NCI-H146 (cell line): ENCODE measurements around the gene EGLN1.

ENCODE experiments used
- DNase-seq: peaks from one replicate; lab custom pipeline; 2025; lab: John Stamatoyannopoulos, UW

EGLN1 gene

GRCh38 chr1:231327617-231328016 lies 94.5 kb downstream of the EGLN1 start:
- no peak for DNase-seq

DNA sequence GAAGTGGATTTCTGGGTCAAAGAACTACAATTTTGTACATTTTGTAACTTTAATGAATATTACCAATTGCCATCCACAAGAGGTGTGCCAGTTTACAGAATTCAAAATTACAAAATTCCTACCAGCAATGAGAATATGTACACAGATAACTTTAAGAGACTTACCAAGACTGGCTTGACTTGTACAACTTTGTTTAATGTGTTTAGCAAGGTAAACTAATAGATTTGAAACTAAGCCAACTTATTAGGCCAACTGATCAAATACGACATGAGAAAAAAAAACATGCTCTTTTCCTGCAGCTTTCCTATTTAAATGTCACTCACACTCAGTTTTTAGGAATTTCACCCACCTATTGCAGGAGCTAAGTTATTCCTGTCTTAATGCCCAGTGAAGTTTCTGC lies 95.8 kb downstream of the EGLN1 start:
- no peak for DNase-seq

GRCh38 chr1:231324660-231325059 lies 97.4 kb downstream of the EGLN1 start:
- no peak for DNase-seq

DNA sequence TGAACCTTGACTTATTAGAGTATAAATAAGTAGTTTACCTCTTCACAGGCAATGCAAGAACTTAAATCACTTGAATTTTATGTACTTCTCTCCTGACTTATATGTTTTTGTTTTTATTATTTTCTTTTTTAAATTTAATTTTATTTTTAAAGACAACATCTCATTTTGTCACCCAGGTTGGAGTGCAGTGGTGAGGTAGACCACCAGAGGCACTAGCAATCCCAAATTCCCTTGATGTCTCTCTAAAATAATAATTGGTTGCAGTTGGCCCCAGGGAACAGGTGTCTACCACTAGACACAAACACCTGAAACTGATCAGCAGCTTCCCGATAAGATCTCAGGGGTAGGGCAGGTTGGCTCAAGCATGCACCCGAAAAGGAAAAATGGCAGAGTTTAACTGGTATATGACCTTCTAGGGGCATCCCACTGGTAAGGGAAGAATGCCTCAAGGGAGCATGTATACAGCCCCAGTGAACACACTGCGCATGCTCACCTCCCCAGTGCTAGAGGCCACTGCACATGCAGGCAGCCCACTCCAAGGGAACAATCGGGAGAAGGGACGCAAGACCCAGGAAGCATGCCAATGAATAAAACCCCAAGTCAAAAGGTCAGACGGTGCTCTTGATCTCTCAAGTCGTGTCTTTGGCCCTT lies 99.1 kb downstream of the EGLN1 start:
- no peak for DNase-seq

DNA sequence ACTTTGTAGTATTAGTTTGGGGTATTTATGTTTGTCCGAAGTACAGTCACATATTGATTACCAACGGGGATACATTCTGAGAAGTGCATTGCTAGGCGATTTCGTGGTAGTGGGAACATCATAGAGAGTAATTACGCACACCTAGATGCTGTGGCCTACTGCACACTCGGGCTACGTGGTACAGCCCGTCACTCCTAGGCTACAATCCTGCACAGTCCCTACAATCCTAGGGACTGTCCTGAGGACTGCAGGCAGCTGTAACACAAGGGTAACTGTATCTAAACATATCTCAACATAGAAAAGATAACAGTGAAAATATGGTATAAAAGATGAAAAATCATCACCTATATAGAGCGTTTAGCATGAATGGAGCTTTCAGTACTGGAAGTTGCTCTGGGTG lies 103.0 kb downstream of the EGLN1 start:
- DNase-seq: no peak

- no peak for DNase-seq
Measured at GRCh38 chr1:231318568-231318967, 103.5 kb downstream of the EGLN1 start.

GRCh38 chr1:231318015-231318355 lies 104.1 kb downstream of the EGLN1 start:
- no peak for DNase-seq

DNA sequence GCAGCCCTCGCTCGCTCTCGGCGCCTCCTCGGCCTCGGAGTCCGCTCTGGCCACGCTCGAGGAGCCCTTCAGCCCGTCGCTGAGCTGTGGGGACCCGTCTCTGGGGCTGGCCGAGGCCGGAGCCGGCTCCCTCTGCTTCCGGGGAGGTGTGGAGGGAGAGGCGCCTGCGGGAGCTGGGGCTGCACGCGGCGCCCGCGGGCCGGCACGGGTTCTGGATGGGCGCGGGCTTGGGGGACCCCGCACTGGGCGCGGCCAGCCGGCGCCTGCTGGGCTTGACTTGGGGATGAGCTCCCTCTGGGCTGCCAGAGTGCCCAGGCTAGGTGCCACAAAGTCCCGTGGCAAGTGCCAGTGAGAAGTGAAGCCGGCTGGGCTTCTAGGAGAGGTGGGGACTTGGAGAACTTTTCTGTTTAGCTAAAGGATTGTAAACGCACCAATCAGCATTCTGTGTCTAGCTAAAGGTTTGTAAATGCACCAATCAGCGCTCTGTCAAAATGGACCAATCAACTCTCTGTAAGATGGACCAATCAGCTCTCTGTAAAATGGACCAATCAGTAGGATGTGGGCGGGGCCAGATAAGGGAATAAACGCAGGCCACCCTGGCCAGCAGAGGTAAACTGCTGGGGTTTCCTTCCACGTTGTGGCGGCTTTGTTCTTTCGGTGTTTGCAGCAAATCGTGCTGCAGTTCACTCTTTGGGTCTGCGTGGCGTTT lies 104.6 kb downstream of the EGLN1 start:
- no peak for DNase-seq

DNA sequence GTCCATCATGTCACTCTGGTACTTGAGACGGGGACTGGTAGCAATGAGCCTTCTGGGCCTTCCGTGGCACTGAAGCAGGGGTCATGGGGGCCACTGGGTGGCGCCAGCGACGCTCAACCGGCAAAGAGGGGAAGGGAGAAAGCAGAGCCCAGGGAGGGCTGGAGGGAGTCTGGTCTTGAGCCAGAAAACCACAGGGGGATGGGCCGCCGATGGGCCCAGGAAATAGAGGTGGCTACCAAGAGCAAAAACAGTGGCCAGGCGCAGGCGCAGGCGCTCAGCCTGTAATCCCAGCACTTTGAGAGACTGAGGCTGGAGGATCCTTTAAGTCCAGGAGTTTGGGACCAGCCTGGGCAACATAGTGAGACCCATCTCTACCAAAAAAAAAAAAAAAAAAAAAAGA lies 106.2 kb downstream of the EGLN1 start:
- DNase-seq: peak; percentile 26
